Omental fat pad (tissue), 4 donors: ENCODE measurements around the gene AGBL4. TPM values are rescaled to one million over a fixed set of nuclear protein-coding genes. Genes with fewer than 3 reads are reported as not detected.

Experiments used
- ATAC-seq: fragments of 150-250 bp; one replicate; pipeline ENCODE4 v1.9.1; 2016; ENCODE audit warnings: mild to moderate bottlenecking, moderate library complexity; ENCODE audit not compliant: low FRiP score
- DNase-seq: peaks from one replicate; pipeline ENCODE4 v3.0.0-alpha.2; 2019; ENCODE audit warnings: low spot score
- total RNA-seq, 4 donors: library from RNA; depleted of rRNA; stranded (reverse); fragments of >200 nt; gene quantifications; one replicate each; pipeline ENCODE4 v1.1.0, GENCODE V29; 2016
- TF ChIP-seq, protein P1 (sequence below), 3 donors: fragments of 450-650 bp; IDR thresholded peaks; one replicate each; pipeline ENCODE4 v1.5.1; 2016 to 2017; ENCODE audit warnings: antibody characterized with exemption in 3 of 3, mild to moderate bottlenecking in 3 of 3, moderate library complexity in 2 of 3

AGBL4 gene
- total RNA-seq, 4 donors from 2014 or later: 0.31 to 1.1 (median 0.50) TPM

DNA sequence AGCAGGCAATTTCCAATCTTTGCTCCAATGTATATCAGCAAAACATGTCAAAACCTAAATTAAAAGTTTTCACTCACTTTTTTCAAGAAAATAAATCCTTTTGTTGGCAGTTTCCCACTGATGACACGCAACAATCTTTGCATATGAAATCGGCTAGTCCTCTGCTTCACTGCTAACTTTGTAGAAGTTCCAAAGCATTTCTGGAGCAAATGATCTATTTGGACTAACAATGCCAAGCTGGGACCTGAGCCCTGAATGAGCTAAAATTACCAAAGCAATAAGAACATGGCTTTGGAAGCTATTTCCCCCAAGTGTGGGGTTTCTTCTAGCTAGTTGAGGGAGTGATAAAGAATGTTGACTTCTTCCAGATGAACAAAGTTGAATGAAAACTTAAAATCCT is 1252.2 kb downstream of the AGBL4 start:
- TF ChIP-seq, protein P1, sequence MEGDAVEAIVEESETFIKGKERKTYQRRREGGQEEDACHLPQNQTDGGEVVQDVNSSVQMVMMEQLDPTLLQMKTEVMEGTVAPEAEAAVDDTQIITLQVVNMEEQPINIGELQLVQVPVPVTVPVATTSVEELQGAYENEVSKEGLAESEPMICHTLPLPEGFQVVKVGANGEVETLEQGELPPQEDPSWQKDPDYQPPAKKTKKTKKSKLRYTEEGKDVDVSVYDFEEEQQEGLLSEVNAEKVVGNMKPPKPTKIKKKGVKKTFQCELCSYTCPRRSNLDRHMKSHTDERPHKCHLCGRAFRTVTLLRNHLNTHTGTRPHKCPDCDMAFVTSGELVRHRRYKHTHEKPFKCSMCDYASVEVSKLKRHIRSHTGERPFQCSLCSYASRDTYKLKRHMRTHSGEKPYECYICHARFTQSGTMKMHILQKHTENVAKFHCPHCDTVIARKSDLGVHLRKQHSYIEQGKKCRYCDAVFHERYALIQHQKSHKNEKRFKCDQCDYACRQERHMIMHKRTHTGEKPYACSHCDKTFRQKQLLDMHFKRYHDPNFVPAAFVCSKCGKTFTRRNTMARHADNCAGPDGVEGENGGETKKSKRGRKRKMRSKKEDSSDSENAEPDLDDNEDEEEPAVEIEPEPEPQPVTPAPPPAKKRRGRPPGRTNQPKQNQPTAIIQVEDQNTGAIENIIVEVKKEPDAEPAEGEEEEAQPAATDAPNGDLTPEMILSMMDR (IDR thresholded peaks at IDR 0.05): no peak
- no peak for DNase-seq
- no peak for ATAC-seq

DNA sequence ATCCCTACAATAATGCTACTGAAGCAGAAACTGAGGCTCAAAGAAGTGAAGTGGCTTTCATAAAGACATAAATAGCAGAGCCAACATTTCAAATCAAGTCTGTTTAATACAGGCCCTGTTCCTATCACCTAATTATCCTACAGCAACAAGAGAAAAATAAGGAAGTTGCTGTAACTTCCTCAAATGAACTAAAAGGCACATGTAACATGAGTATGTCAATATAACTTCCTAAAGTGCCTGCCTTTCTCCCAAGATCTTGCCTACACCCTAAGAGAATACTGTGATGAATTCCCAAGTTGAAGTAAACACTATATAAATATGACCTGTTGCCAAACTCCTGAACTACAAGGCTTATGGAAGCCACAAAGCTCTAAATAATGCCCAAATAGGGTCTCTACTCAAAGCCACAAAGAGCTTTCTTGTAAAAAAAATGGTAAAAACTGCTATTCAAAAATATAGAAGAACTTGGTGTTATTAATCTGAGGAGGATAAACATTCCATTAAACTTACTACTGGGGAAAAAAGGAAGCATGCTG is 1255.7 kb downstream of the AGBL4 start:
- ATAC-seq: no peak
- TF ChIP-seq, protein P1 (IDR thresholded peaks at IDR 0.05): no peak

DNA sequence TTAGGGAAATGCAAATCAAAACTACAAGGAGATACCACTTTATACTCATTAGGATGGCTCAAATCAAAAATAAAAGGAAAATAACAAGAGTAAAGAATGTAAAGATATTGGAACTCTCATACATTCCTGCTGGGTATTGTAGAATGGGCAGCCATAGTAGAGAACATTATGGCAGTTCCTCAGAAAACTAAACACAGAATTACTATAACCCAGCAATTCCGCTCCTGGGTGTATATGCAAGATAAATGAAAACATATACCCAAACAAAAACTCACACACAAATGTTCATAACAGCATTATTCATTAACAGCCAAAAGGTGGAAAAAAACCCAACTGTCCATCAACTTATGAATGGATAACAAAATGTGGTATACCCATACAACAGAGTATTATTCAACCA is 1258.4 kb downstream of the AGBL4 start:
- TF ChIP-seq, protein P1 (IDR thresholded peaks at IDR 0.05): no peak
- ATAC-seq: no peak

More for the DNA sequence above, 1255.7 kb downstream of the AGBL4 start:
- DNase-seq: no peak

DNA sequence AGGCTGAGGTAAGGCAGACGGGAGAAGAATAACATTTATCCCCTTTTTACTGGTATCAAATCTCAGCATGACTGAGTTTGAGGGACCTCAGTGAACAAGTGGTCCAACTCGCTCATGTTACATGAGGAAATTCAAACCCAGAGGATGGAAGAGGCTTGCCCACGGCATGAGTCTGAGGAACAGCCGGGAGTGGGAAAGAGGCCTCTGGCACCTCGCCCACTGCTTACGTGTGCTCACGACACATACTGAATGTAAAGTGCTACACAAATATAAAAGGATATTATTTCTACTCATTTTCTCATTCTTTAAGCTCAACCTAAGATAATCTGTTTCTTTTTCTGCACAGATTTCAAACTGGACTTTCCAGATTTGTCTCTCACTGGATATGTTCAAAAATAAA is 1261.8 kb downstream of the AGBL4 start:
- no peak for ATAC-seq
- no peak for DNase-seq
- TF ChIP-seq, protein P1 (IDR thresholded peaks at IDR 0.05): no peak

More for the DNA sequence above, 1258.4 kb downstream of the AGBL4 start:
- no peak for DNase-seq

DNA sequence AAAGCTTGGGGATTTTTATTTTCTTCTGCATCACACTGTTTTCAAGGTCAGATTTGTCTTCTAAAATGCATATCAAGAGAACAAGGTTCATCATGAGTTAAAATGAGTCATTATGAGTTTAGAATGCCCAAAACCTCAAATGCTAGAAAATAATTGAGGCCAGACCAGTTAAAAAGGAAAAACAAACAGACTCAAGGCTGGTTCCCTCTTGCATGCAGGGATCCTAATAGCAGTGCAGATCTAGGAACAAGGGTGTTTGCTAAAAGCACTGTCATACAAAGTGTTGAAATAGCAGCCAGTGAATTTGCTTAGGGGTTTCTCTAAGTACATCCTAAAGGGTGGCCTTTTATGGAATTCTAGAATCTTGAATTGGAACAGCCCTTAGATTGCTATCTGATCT is 1262.3 kb downstream of the AGBL4 start:
- DNase-seq (no peak), ATAC-seq (no peak)
- TF ChIP-seq, protein P1 (IDR thresholded peaks at IDR 0.05): no peak

DNA sequence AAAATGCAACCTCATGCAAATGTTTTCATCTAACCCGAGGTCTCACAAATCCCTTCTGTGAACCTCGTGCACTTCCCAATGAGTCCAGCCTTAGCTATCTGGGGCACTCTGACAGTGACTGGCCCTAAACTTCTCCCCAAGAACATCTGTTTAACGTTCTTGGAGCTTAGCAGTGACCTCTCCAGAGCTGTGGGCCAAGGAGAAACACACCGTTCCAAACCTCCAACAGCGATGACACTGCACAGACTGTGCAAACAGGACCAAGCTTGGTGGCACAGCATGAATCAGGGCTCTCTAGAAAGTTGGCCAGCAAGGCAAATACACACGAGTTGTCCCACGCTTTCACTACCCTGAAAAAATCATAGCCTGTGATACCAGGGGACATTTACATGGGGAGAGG is 1262.9 kb downstream of the AGBL4 start:
- TF ChIP-seq, protein P1 (IDR thresholded peaks at IDR 0.05): no peak
- ATAC-seq (no peak), DNase-seq (no peak)

DNA sequence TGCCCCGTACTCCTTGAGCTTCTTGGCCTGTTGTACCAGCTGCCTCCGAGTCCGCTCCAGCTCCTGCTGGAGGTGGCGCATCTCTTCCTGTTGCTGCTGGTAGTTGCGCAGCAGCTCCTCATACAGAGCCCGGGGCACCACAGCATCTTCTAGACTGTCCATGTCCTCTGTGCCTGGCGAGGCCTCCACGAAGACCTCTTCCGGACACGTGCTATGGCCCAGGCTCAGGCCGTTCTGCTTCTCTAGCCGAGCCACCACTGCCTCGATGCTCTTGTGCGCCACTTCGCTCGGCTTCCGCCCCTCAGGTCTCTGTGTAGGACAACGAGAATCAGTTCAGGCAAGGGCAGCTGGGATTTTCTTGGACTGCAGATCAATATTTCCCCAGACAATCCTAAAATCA is 1264.8 kb downstream of the AGBL4 start:
- DNase-seq (no peak), ATAC-seq (no peak)
- TF ChIP-seq, protein P1 (IDR thresholded peaks at IDR 0.05): no peak
